WTC11 (cell line): ENCODE results near the gene SLC25A30. TPM values are rescaled to one million over a fixed set of nuclear protein-coding genes. Genes with fewer than 3 reads are reported as not detected.

Experiments
- ATAC-seq: fragments of 200-7000 bp; cut with Tn5 transposase; 2 replicates; pipeline ENCODE4 v1.10.0; 2021; ENCODE audit warnings: mild to moderate bottlenecking, moderate library complexity
- CTCF ChIA-PET: fragments of 300-600 bp; sonication (Branson Sonifier 250); formaldehyde crosslinking; loops from one replicate; lab custom pipeline; 2021; ENCODE audit warnings: antibody characterized with exemption; lab: Charles Lee
- POLR2A ChIA-PET: fragments of 350-600 bp; sonication (Branson Sonifier 250); formaldehyde crosslinking; loops from one replicate; lab custom pipeline; 2021; ENCODE audit warnings: antibody characterized with exemption; lab: Charles Lee
- DNase-seq: peaks from one replicate; pipeline ENCODE4 v3.0.0; 2021; ENCODE audit warnings: low spot score
- H3K27ac Mint-ChIP-seq: 2 replicates; pipeline ENCODE4 v1.8.0; 2021; ENCODE audit warnings: mixed read lengths
- H3K27me3 Mint-ChIP-seq: 2 replicates; pipeline ENCODE4 v1.8.0; 2021; ENCODE audit warnings: low read depth, mild to moderate bottlenecking, moderate library complexity, mixed read lengths
- H3K36me3 Mint-ChIP-seq: 2 replicates; pipeline ENCODE4 v1.8.0; 2021; ENCODE audit warnings: mixed read lengths
- H3K4me1 Mint-ChIP-seq: 2 replicates; pipeline ENCODE4 v1.8.0; 2022; ENCODE audit warnings: mixed read lengths
- H3K4me3 Mint-ChIP-seq: 2 replicates; pipeline ENCODE4 v1.8.0; 2021; ENCODE audit warnings: mild to moderate bottlenecking, moderate library complexity, mixed read lengths
- H3K9me3 Mint-ChIP-seq: 2 replicates; pipeline ENCODE4 v1.8.0; 2021; ENCODE audit warnings: mixed read lengths
- AR ChIP-seq: fragments of 250-450 bp; sonication (Bioruptor Pico); IDR thresholded peaks from 2 replicates; pipeline ENCODE4 v1.9.0; 2021; ENCODE audit warnings: mild to moderate bottlenecking
- ATF3 ChIP-seq: sonication (generic); formaldehyde crosslinking; conservative IDR thresholded peaks from 2 replicates; pipeline ENCODE4 v1.8.1; 2022; ENCODE audit warnings: mild to moderate bottlenecking, missing genetic modification reagents
- CBFB ChIP-seq: sonication (generic); formaldehyde crosslinking; IDR thresholded peaks from 2 replicates; pipeline ENCODE4 v1.8.1; 2022; ENCODE audit warnings: mild to moderate bottlenecking, low read depth, missing genetic modification reagents
- CREB1 ChIP-seq: sonication (generic); formaldehyde crosslinking; IDR thresholded peaks from 2 replicates; pipeline ENCODE4 v1.8.0; 2023; ENCODE audit warnings: mild to moderate bottlenecking, missing genetic modification reagents
- E2F1 ChIP-seq: sonication (generic); formaldehyde crosslinking; IDR thresholded peaks from 2 replicates; pipeline ENCODE4 v1.8.0; 2022; ENCODE audit warnings: mild to moderate bottlenecking, missing genetic modification reagents
- ELF4 ChIP-seq: sonication (generic); formaldehyde crosslinking; IDR thresholded peaks from 2 replicates; pipeline ENCODE4 v1.8.1; 2022; ENCODE audit warnings: low read depth, mild to moderate bottlenecking, moderate library complexity, missing genetic modification reagents
- GABPB1 ChIP-seq: sonication (generic); formaldehyde crosslinking; IDR thresholded peaks from 2 replicates; pipeline ENCODE4 v1.8.1; 2023; ENCODE audit warnings: mild to moderate bottlenecking, missing genetic modification reagents
- JAZF1 ChIP-seq: fragments of 250-450 bp; sonication (Bioruptor Pico); IDR thresholded peaks from 2 replicates; pipeline ENCODE4 v1.9.0; 2021; ENCODE audit warnings: moderate library complexity, mild to moderate bottlenecking, inconsistent platforms
- MXD4 ChIP-seq: fragments of 250-450 bp; sonication (Bioruptor Pico); IDR thresholded peaks from 2 replicates; pipeline ENCODE4 v1.8.0; 2021; ENCODE audit warnings: mild to moderate bottlenecking, moderate library complexity, borderline replicate concordance
- NR2C2 ChIP-seq: sonication (generic); formaldehyde crosslinking; IDR thresholded peaks from 2 replicates; pipeline ENCODE4 v1.8.0; 2022; ENCODE audit warnings: mild to moderate bottlenecking, missing genetic modification reagents
- OVOL2 ChIP-seq: fragments of 250-450 bp; sonication (Bioruptor Pico); IDR thresholded peaks from 2 replicates; pipeline ENCODE4 v1.9.0; 2021; ENCODE audit warnings: mild to moderate bottlenecking, borderline replicate concordance
- PREB ChIP-seq: sonication (generic); formaldehyde crosslinking; IDR thresholded peaks from 2 replicates; pipeline ENCODE4 v1.8.1; 2022; ENCODE audit warnings: mild to moderate bottlenecking, missing genetic modification reagents, moderate library complexity, borderline replicate concordance
- SP1 ChIP-seq: sonication (generic); formaldehyde crosslinking; conservative IDR thresholded peaks from 2 replicates; pipeline ENCODE4 v1.8.1; 2022; ENCODE audit warnings: missing genetic modification reagents
- TEAD1 ChIP-seq: sonication (generic); formaldehyde crosslinking; IDR thresholded peaks from 2 replicates; pipeline ENCODE4 v1.8.0; 2022; ENCODE audit warnings: mild to moderate bottlenecking, missing genetic modification reagents
- ZNF138 ChIP-seq: sonication (generic); formaldehyde crosslinking; conservative IDR thresholded peaks from 2 replicates; pipeline ENCODE4 v1.8.1; 2022; ENCODE audit warnings: mild to moderate bottlenecking, moderate library complexity, missing genetic modification reagents
- ZNF416 ChIP-seq: fragments of 250-450 bp; sonication (Bioruptor Pico); IDR thresholded peaks from 2 replicates; pipeline ENCODE4 v1.9.0; 2021; ENCODE audit warnings: mild to moderate bottlenecking, inconsistent platforms
- ZNF423 ChIP-seq: fragments of 250-450 bp; sonication (Bioruptor Pico); IDR thresholded peaks from 2 replicates; pipeline ENCODE4 v2.1.2; 2022; ENCODE audit warnings: mild to moderate bottlenecking, moderate library complexity
- total RNA-seq: library from RNA; stranded (reverse); gene quantifications from 3 replicates; pipeline ENCODE4 v1.2.3, GENCODE V29; 2021
- TF ChIP-seq, protein P1 (sequence below): sonication (generic); formaldehyde crosslinking; IDR thresholded peaks from 2 replicates; pipeline ENCODE4 v1.8.0; 2023; ENCODE audit warnings: missing genetic modification reagents
- TF ChIP-seq, protein P2 (sequence below): sonication (generic); formaldehyde crosslinking; IDR thresholded peaks from 2 replicates; pipeline ENCODE4 v1.8.1; 2022; ENCODE audit warnings: mild to moderate bottlenecking, moderate library complexity, missing genetic modification reagents

The SLC25A30 gene
- total RNA-seq, 1 experiment from 2014 or later: 8.2 TPM

DNA sequence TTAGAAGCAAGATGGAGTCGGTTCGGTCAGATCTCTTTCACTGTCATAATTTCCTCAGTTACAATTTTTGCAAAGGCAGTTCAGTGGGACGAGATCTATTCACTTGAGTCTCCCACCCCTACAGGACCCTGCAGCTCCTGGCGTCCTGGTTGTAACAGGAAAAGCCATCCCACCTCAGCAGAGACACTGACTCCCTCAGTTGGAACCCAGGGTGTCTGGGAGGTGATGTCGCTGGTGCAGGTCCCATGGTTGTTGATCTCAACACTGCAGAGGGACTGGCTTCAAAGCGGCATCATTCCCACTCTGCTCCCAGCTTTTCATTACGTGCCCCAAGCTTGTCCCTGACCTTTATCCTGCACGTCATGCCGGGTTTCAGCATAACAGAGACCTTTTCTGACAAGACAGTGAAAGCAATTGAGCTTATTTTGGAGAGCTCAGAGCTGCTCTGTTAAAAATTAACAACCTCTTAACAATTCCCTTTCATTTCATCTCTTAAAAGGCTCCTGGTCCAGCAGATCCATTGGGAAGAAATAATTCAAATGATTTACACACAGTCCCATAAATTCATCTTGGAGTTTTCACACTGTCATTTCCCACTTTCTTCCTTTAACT is 29.0 kb upstream of the SLC25A30 start:
- no peak for DNase-seq
- Mint-ChIP-seq H3K4me1 (peaks cover 13% of the 10 kb centered on the region), H3K27ac (peak overlapping the region; percentile 16; the same call in 1 of the 2 replicates), H3K9me3 (no peaks in the 10 kb centered on the region), H3K4me3 (no peak overlapping the region), H3K36me3 (no peaks in the 10 kb centered on the region), H3K27me3 (no peaks in the 10 kb centered on the region)
- POLR2A ChIA-PET: no interaction called here
- ATAC-seq: peak; percentile 26; the same call in 1 of the 2 replicates
- CTCF ChIA-PET: interaction anchor here (0.7 to 1.3 kb wide), 3 partner anchors 53 to 84 kb away, joined by 3 to 4 read pairs (median 3); no protein-coding TSS in a partner anchor
- no peak for TF ChIP-seq ELF4
- TF ChIP-seq ZNF423 (CRISPR knock-in tag): no peak
- no peak for TF ChIP-seq TEAD1
- no peak for TF ChIP-seq JAZF1
- TF ChIP-seq, protein P1, sequence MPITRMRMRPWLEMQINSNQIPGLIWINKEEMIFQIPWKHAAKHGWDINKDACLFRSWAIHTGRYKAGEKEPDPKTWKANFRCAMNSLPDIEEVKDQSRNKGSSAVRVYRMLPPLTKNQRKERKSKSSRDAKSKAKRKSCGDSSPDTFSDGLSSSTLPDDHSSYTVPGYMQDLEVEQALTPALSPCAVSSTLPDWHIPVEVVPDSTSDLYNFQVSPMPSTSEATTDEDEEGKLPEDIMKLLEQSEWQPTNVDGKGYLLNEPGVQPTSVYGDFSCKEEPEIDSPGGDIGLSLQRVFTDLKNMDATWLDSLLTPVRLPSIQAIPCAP (CRISPR knock-in tag): no peak
- TF ChIP-seq OVOL2 (CRISPR knock-in tag): no peak
- TF ChIP-seq GABPB1 (CRISPR knock-in tag): no peak
- TF ChIP-seq, protein P2, sequence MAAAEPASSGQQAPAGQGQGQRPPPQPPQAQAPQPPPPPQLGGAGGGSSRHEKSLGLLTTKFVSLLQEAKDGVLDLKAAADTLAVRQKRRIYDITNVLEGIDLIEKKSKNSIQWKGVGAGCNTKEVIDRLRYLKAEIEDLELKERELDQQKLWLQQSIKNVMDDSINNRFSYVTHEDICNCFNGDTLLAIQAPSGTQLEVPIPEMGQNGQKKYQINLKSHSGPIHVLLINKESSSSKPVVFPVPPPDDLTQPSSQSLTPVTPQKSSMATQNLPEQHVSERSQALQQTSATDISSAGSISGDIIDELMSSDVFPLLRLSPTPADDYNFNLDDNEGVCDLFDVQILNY (CRISPR knock-in tag): no peak
- TF ChIP-seq CREB1 (CRISPR knock-in tag): no peak

DNA sequence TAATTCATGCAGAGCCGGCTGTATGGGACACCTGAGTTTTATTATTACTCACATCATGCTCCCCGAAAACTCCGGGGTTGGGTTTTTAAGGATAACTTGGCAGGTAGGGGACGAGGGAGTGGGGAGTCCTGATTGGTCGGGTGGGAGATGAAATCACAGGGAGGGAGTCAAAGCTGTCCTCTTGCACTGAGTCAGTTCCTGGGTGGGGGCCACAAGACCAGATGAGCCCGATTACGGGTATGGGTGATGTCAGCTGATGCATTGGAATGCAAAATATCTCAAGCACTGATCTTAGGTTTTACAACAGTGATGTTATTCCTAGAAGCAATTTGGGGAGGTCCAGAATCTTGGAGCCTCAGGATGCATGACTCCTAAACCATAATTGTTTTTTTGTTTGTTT is 28.0 kb upstream of the SLC25A30 start:
- TF ChIP-seq AR (CRISPR knock-in tag) (no peak), E2F1 (CRISPR knock-in tag) (no peak), CBFB (CRISPR knock-in tag) (no peak), PREB (CRISPR knock-in tag) (no peak), ATF3 (no peak), ZNF416 (CRISPR knock-in tag) (no peak), MXD4 (no peak), OVOL2 (CRISPR knock-in tag) (no peak), ZNF423 (CRISPR knock-in tag) (no peak), NR2C2 (CRISPR knock-in tag) (no peak), SP1 (CRISPR knock-in tag) (no peak), ZNF138 (CRISPR knock-in tag) (no peak)
- TF ChIP-seq, all 79 proteins: peak for 0
- DNase-seq: no peak

More for the DNA sequence above, 28.0 kb upstream of the SLC25A30 start:
- no peak for ATAC-seq
- POLR2A ChIA-PET: no interaction called here
- CTCF ChIA-PET: interaction anchor here (1.3 kb wide), 1 partner anchor 75 kb away, joined by 4 read pairs; no protein-coding TSS in a partner anchor
- H3K4me3 Mint-ChIP-seq: no peak overlapping the region
- no peaks in the 10 kb centered on the region for H3K36me3 Mint-ChIP-seq
- no peak overlapping the region for H3K27ac Mint-ChIP-seq
- H3K4me1 Mint-ChIP-seq: peaks cover 19% of the 10 kb centered on the region
- H3K27me3 Mint-ChIP-seq: 0 out of 2 replicates have a peak, but pooled peaks cover 3% of the 10 kb centered on the region
- no peaks in the 10 kb centered on the region for H3K9me3 Mint-ChIP-seq
